Right lobe of liver (tissue), 6 donors: ENCODE data around the gene SRSF3. TPM values are rescaled to one million over a fixed set of nuclear protein-coding genes. Genes with fewer than 3 reads are reported as not detected.
"Not testable (repeated sequence)": the region's sequence is repeated elsewhere in the genome, so short reads cannot be mapped to it uniquely, and the experiment has no call there.

Experiments
- ATAC-seq, 4 donors: fragments of 200-7000 bp; cut with Tn5 transposase; one replicate each; pipeline ENCODE4 v1.9.1; 2020; ENCODE audit warnings: mild to moderate bottlenecking in 4 of 4, moderate library complexity in 4 of 4
- DNase-seq, 3 donors: peaks; one replicate each; pipeline ENCODE4 v3.0.0-alpha.2; 2020
- H3K27ac ChIP-seq, 3 donors: fragments of 200-600 bp; one replicate each; pipeline ENCODE4 v1.8.0; 2022
- H3K27me3 ChIP-seq, 2 donors: fragments of 200-600 bp; one replicate each; pipeline ENCODE4 v1.8.0; 2022
- H3K36me3 ChIP-seq, 4 donors: fragments of 200-600 bp; sonication (generic) in 1 of 4; one replicate each; pipeline versions ENCODE4 v1.5.1 to v1.8.0; 2017 to 2022; ENCODE audit warnings: control low read depth in 1 of 4
- H3K4me1 ChIP-seq, 4 donors: fragments of 200-600 bp; sonication (generic) in 1 of 4; one replicate each; pipeline versions ENCODE4 v1.5.1 to v1.8.0; 2017 to 2022; ENCODE audit warnings: control low read depth in 1 of 4
- H3K4me3 ChIP-seq, 3 donors: fragments of 200-600 bp; one replicate each; pipeline ENCODE4 v1.8.0; 2022
- H3K9me3 ChIP-seq, 4 donors: fragments of 200-600 bp; sonication (generic) in 1 of 4; one replicate each; pipeline versions ENCODE4 v1.5.1 to v1.8.0; 2017 to 2022; ENCODE audit warnings: control low read depth in 1 of 4
- CTCF ChIP-seq, 4 donors: fragments of 200-600 bp in 3 of 4; fragments of 450-650 bp in 1 of 4; IDR thresholded peaks; one replicate each; pipeline versions ENCODE4 v1.5.1 to v1.8.0; 2016 to 2022; ENCODE audit warnings: antibody characterized with exemption in 4 of 4, mild to moderate bottlenecking in 2 of 4
- POLR2A ChIP-seq: fragments of 450-650 bp; IDR thresholded peaks from one replicate; pipeline ENCODE4 v1.6.1; 2017; ENCODE audit warnings: antibody characterized with exemption, mild to moderate bottlenecking
- WGBS: methylation state at CpG from one replicate; pipeline ENCODE4 v1.1.6; 2018; ENCODE audit warnings: low coverage, low lambda C conversion rate; ENCODE audit not compliant: insufficient coverage; ENCODE audit errors: missing lambda C conversion rate; 5-methylcytosine and 5-hydroxymethylcytosine counted together
- intact Hi-C, 2 donors: fragments of 100-400 bp; cut with DNase I; formaldehyde crosslinking; loops; one replicate each; pipeline versions ENCODE4 v1.11.2 to v1.14.1; 2022
- total RNA-seq, 6 experiments: library from RNA; depleted of rRNA in 2 of 6; stranded (reverse); fragments of >200 nt in 2 of 6; fragmentation: NEBNext Ultra II Directional in 3 of 6; extraction: Animal tissue kit (Norgen Biotek cat#: 25700) in 3 of 6; gene quantifications; one replicate each; pipeline versions ENCODE4 v1.1.0 to v1.2.4, GENCODE V29; 2016 to 2023
- donor health status: DM: no; HTN: yes; CAD: no.
- donor health status: DM: no; HTN: no; CAD: no.
- donor health status: DM: no; HTN: no; CAD: no.
- donor health status: DM: no; HTN: yes; CAD: no.
- donor health status: DM: no; HTN: yes; CAD: no.

Gene SRSF3
- total RNA-seq, 6 experiments from 2014 or later = 36.8 to 103 (median 71.4) TPM

GRCh38 chr6:36578431-36578830 lies 15.7 kb upstream of the SRSF3 start:
- ATAC-seq = no peak
- 100% methylated on average over 1 of the region's 4 CpGs for WGBS
- no peak for TF ChIP-seq POLR2A
- no peak for TF ChIP-seq CTCF (IDR thresholded peaks at IDR 0.05)
- H3K4me1 ChIP-seq = peaks cover 0 to 5% (median 0%) of the 10 kb centered on the region in 4 donors
- no peaks in the 10 kb centered on the region for H3K27me3 ChIP-seq
- no peak overlapping the region for H3K4me3 ChIP-seq
- intact Hi-C loops = loop anchor here in 1 of 2 donors (10.0 kb wide), 1 partner anchor 94 kb away; no protein-coding TSS in a partner anchor
- no peak for DNase-seq
- H3K9me3 ChIP-seq = no peaks in the 10 kb centered on the region
- H3K27ac ChIP-seq = no peak overlapping the region
- no peaks in the 10 kb centered on the region for H3K36me3 ChIP-seq

GRCh38 chr6:36580184-36580526 lies 14.0 kb upstream of the SRSF3 start:
- WGBS = 89% methylated on average over 8 of the region's 8 CpGs
- no peak for ATAC-seq
- Histone ChIP-seq H3K27ac (no peak overlapping the region), H3K27me3 (no peaks in the 10 kb centered on the region), H3K4me3 (no peak overlapping the region), H3K36me3 (no peaks in the 10 kb centered on the region), H3K4me1 (peaks cover 0 to 5% (median 0%) of the 10 kb centered on the region in 4 donors), H3K9me3 (no peaks in the 10 kb centered on the region)
- intact Hi-C loops = no loop called here
- DNase-seq = no peak
- TF ChIP-seq CTCF (IDR thresholded peaks at IDR 0.05) (no peak), POLR2A (no peak)

GRCh38 chr6:36581716-36582115 lies 12.4 kb upstream of the SRSF3 start:
- 50% methylated on average over 2 of the region's 4 CpGs for WGBS
- no peaks in the 10 kb centered on the region for H3K27me3 ChIP-seq
- no peaks in the 10 kb centered on the region for H3K36me3 ChIP-seq
- no peaks in the 10 kb centered on the region for H3K9me3 ChIP-seq
- ATAC-seq (no peak), DNase-seq (no peak)
- intact Hi-C loops = no loop called here
- H3K27ac ChIP-seq = no peak overlapping the region
- TF ChIP-seq POLR2A (no peak), CTCF (IDR thresholded peaks at IDR 0.05) (no peak)
- no peak overlapping the region for H3K4me3 ChIP-seq
- peaks cover 0 to 5% (median 0%) of the 10 kb centered on the region in 4 donors for H3K4me1 ChIP-seq

- H3K4me3 ChIP-seq = no peak overlapping the region
- WGBS = 80% methylated on average over 1 of the region's 1 CpG
- intact Hi-C loops = no loop called here
- H3K27ac ChIP-seq = no peak overlapping the region
- no peaks in the 10 kb centered on the region for H3K36me3 ChIP-seq
- no peaks in the 10 kb centered on the region for H3K9me3 ChIP-seq
- TF ChIP-seq POLR2A (no peak), CTCF (IDR thresholded peaks at IDR 0.05) (no peak)
- H3K4me1 ChIP-seq = no peaks in the 10 kb centered on the region
- H3K27me3 ChIP-seq = no peaks in the 10 kb centered on the region
- ATAC-seq (no peak), DNase-seq (no peak)
Observed at GRCh38 chr6:36586606-36587005, 7.6 kb upstream of the SRSF3 start.

GRCh38 chr6:36589025-36589400 lies 5.1 kb upstream of the SRSF3 start:
- H3K4me1 ChIP-seq, intact Hi-C loops, H3K27ac ChIP-seq, H3K36me3 ChIP-seq, H3K9me3 ChIP-seq, ATAC-seq, H3K4me3 ChIP-seq, DNase-seq, H3K27me3 ChIP-seq: not testable (repeated sequence)
- WGBS = 89% methylated on average over 9 of the region's 9 CpGs
